Neutrophil (primary cell): ENCODE measurements around the gene LNPEP.

Source experiments
- H3K27ac ChIP-seq: fragments of 200-600 bp; sonication (generic); 2 replicates; pipeline ENCODE4 v1.5.1; 2016; ENCODE audit warnings: mild to moderate bottlenecking, moderate library complexity
- H3K27me3 ChIP-seq: fragments of 200-600 bp; sonication (generic); 2 replicates; pipeline ENCODE4 v1.6.0; 2016; ENCODE audit warnings: mild to moderate bottlenecking
- H3K36me3 ChIP-seq: fragments of 200-600 bp; sonication (generic); 2 replicates; pipeline ENCODE4 v1.5.1; 2017
- H3K4me1 ChIP-seq, 2 experiments: fragments of 200-600 bp in 1 of 2; sonication (generic) in 1 of 2; 1 replicate in 1 of 2; 2 replicates in 1 of 2; pipeline versions ENCODE4 v1.5.1 to v1.6.1; 2013 to 2016; ENCODE audit warnings: low read depth in 1 of 2, low read length in 1 of 2, mild to moderate bottlenecking in 1 of 2, moderate library complexity in 1 of 2; ENCODE audit not compliant: control insufficient read depth in 1 of 2, insufficient read depth in 1 of 2
- H3K4me3 ChIP-seq, 2 experiments: fragments of 200-600 bp in 1 of 2; sonication (generic) in 1 of 2; 1 replicate in 1 of 2; 2 replicates in 1 of 2; pipeline ENCODE4 v1.5.1; 2013 to 2016; ENCODE audit warnings: low read depth in 1 of 2, low read length in 1 of 2, mild to moderate bottlenecking in 1 of 2, moderate library complexity in 1 of 2
- H3K9me3 ChIP-seq: fragments of 200-600 bp; sonication (generic); 2 replicates; pipeline ENCODE4 v1.5.1; 2016
- TF ChIP-seq, protein P1 (sequence below): fragments of 200-600 bp; sonication (generic); IDR thresholded peaks from 2 replicates; pipeline ENCODE4 v1.5.1; 2016; ENCODE audit warnings: antibody characterized with exemption

The LNPEP gene

DNA sequence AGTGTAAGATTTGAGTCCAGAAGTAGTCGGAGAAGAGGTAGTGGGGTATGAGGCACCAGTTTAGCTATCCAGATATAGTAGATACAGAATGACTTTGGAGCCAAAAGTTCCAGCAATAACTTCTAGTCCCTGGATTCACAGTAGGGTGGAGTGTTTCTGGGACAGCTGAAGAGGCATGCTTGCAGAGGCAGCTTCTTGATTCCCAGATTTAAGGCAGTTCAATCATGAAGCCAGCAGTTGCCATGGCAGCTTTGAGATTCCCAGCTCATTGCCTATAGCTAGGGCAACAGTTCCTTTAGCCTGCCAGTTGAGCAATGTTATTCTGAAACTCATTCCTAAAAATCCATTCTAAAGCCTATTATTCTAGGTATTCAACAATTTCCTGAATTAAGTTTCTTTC lies 127.4 kb downstream of the LNPEP start:
- Histone ChIP-seq H3K9me3 (no peaks in the 10 kb centered on the region), H3K4me1 (no peaks in the 10 kb centered on the region), H3K27ac (no peak overlapping the region), H3K27me3 (no peaks in the 10 kb centered on the region), H3K4me3 (no peak overlapping the region), H3K36me3 (no peaks in the 10 kb centered on the region)
- TF ChIP-seq, protein P1, sequence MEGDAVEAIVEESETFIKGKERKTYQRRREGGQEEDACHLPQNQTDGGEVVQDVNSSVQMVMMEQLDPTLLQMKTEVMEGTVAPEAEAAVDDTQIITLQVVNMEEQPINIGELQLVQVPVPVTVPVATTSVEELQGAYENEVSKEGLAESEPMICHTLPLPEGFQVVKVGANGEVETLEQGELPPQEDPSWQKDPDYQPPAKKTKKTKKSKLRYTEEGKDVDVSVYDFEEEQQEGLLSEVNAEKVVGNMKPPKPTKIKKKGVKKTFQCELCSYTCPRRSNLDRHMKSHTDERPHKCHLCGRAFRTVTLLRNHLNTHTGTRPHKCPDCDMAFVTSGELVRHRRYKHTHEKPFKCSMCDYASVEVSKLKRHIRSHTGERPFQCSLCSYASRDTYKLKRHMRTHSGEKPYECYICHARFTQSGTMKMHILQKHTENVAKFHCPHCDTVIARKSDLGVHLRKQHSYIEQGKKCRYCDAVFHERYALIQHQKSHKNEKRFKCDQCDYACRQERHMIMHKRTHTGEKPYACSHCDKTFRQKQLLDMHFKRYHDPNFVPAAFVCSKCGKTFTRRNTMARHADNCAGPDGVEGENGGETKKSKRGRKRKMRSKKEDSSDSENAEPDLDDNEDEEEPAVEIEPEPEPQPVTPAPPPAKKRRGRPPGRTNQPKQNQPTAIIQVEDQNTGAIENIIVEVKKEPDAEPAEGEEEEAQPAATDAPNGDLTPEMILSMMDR: no peak

DNA sequence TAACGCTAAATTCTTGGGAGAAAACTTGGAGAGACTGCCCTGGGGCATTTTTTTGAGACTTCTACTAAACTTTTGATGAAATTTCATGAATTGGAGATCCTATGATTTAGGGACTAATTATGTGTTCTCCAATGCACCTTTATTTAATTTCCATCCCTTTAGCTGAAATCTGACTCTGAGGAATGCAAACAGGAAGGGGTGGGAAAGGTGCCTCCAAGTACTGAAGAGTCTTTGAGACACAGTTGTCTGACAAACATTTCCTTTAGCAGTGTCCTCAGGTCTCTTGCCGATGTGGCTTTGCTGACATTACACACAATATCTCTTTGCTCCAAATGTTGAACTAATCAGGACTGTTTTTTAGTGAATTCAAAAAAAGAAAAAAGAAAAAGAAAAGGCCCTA lies 129.6 kb downstream of the LNPEP start:
- no peaks in the 10 kb centered on the region for H3K36me3 ChIP-seq

DNA sequence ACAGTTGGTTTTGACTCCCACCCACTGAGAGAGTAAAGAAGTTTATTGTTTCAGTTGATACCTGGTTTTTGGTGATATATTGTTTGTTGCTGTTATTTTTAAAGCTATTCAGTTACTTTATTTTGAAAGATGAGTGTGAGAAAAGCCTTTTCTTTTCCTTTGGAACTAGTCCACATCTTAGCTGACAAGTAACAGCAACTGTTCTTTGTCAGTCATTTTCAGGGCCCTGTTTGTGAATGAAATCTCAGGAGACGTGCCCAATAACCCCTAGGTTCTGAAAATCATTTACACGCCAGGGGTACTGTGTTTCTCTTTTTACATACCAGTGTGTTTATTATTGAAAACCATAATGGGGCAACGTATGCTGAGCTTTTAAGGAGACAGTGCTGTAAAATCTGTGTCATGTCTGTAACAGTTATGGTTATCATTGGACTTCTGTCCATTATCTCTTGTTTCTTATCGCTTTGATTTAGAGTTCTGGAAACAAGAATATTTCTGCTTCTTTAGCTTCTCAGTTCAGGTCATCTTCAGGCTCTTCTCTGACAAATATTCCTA lies 131.5 kb downstream of the LNPEP start:
- no peak overlapping the region for H3K4me3 ChIP-seq
- H3K27ac ChIP-seq: no peak overlapping the region
- TF ChIP-seq, protein P1: no peak
- no peaks in the 10 kb centered on the region for H3K4me1 ChIP-seq
- H3K27me3 ChIP-seq: no peaks in the 10 kb centered on the region
- H3K9me3 ChIP-seq: no peaks in the 10 kb centered on the region
- H3K36me3 ChIP-seq: no peaks in the 10 kb centered on the region

More for the DNA sequence above, 129.6 kb downstream of the LNPEP start:
- no peaks in the 10 kb centered on the region for H3K9me3 ChIP-seq
- no peaks in the 10 kb centered on the region for H3K27me3 ChIP-seq
- no peak overlapping the region for H3K4me3 ChIP-seq
- H3K4me1 ChIP-seq: no peaks in the 10 kb centered on the region
- TF ChIP-seq, protein P1: no peak
- no peak overlapping the region for H3K27ac ChIP-seq

DNA sequence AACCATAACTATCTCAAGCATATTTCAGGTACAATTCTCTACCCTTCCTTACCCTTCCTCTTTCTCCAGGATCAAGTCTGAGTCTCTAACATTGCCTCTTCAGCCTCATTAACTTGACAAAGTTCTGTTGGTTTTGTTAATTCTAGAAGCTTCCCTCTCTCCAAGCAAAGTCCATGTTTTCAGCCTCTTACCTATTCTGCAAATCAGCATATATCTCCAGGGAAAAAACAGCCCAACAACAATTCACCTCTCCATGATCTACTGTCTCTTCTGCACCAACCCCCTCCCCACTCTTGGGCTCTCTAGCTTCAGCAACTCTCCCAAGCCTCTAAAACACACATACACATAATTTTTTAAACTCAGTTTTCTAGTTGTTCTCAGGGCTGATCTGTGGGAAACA lies 134.4 kb downstream of the LNPEP start:
- H3K4me3 ChIP-seq: no peak overlapping the region
- H3K27ac ChIP-seq: no peak overlapping the region
- H3K27me3 ChIP-seq: no peaks in the 10 kb centered on the region
- H3K4me1 ChIP-seq: peaks cover 17 to 19% of the 10 kb centered on the region in 2 experiments
- TF ChIP-seq, protein P1: no peak
- no peaks in the 10 kb centered on the region for H3K9me3 ChIP-seq
- H3K36me3 ChIP-seq: no peaks in the 10 kb centered on the region

DNA sequence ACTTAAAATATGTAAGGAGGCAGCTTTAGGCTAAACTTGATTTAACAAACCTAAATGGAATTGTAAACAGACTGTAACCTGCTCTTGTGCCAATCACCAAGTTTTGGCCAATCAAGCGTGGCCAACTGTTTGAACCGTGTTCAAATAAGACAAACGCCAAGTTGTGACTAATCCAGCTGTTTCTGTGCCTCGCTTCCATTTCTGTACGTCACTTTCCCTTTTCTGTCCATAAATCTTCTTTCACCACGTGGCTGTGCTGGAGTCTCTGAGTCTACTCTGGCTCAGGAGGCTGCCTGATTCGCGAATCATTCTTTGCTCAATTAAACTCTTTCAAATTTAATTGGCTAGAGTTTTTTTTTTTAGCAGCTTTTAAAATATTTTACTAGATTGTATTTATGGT lies 135.2 kb downstream of the LNPEP start:
- TF ChIP-seq, protein P1: no peak
- no peaks in the 10 kb centered on the region for H3K9me3 ChIP-seq
- no peak overlapping the region for H3K27ac ChIP-seq
- no peaks in the 10 kb centered on the region for H3K27me3 ChIP-seq
- H3K36me3 ChIP-seq: no peaks in the 10 kb centered on the region
- peaks cover 25 to 28% of the 10 kb centered on the region in 2 experiments for H3K4me1 ChIP-seq
- H3K4me3 ChIP-seq: no peak overlapping the region

DNA sequence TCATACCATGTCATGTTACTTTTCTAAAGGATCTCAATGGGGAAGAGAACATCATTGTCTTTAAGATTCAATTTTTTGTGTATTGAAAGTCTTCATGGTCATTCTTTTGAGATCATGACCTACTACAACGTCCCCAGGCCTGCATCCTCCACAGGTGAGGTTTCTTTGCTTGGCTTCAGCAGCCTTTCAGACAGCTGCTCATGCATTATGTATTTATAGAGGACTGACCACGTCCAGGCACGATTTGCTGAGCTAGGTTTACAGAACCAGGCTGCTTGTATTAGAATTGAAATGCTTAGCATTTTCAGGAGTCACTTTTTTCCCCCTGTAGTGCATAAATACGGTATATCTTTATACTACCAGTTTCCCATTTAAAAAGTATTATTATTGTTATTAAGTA lies 136.1 kb downstream of the LNPEP start:
- no peaks in the 10 kb centered on the region for H3K27me3 ChIP-seq
- TF ChIP-seq, protein P1: no peak
- peaks cover 27 to 30% of the 10 kb centered on the region in 2 experiments for H3K4me1 ChIP-seq
- H3K27ac ChIP-seq: no peak overlapping the region
- H3K4me3 ChIP-seq: no peak overlapping the region
- H3K9me3 ChIP-seq: no peaks in the 10 kb centered on the region
- H3K36me3 ChIP-seq: no peaks in the 10 kb centered on the region
